ENCODE data around the gene MMP25. TPM values are rescaled to one million over a fixed set of nuclear protein-coding genes. Genes with fewer than 3 reads are reported as not detected.

Gene MMP25
- total and polyA plus RNA-seq, 7 experiments from 2014 or later: 0.64 to 64.4 (median 0.93) TPM

DNA sequence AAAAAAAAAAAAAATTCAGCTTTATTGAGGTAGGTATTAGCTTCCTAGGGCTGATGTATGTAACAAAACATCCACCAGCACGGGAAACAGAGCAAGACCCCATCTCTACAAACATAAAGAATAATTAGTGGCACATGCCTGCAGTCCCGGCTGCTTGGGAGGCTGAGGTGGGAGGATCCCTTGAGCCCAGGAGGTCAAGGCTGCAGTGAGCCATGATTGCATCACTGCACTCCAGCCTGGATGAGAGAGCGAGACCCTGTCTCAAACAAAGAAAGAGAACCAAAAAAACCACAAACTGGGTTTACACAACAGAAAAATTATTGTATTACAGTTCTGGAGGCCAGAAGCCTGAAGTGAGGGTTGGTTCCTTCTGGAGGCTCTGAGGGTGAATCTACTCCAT, 4.0 kb upstream of the MMP25 start:
- no peaks in the 10 kb centered on the region for H3K9me3 ChIP-seq (ENCODE audit: control insufficient read depth in 2 of 3, low read length in 3 of 3)
- peaks cover 32 to 62% (median 52%) of the 10 kb centered on the region in 5 donors for H3K27me3 Mint-ChIP-seq
- peaks cover 9 to 50% of the 10 kb centered on the region in 2 donors for H3K27me3 ChIP-seq (ENCODE audit: control insufficient read depth in 2 of 2, insufficient read depth in 2 of 2, low read length in 2 of 2)
- no peak overlapping the region for H3K4me3 Mint-ChIP-seq
- H3K4me1 ChIP-seq (ENCODE audit: control insufficient read depth in 2 of 2, insufficient read depth in 2 of 2, low read length in 2 of 2): peaks cover 8 to 29% of the 10 kb centered on the region in 2 donors
- H3K4me3 ChIP-seq (ENCODE audit: low read length): no peak overlapping the region
- no peaks in the 10 kb centered on the region for H3K36me3 ChIP-seq (ENCODE audit: control insufficient read depth in 2 of 3, insufficient read depth in 3 of 3, low read length in 3 of 3)
- CTCF ChIA-PET: interaction anchor here (0.8 to 1.1 kb wide), 3 partner anchors 9 to 87 kb away, joined by 3 to 7 read pairs (median 4); no protein-coding TSS in a partner anchor
- DNase-seq (no peak), ATAC-seq (no peak)
- peaks cover 0 to 5% (median 0%) of the 10 kb centered on the region in 5 donors for H3K36me3 Mint-ChIP-seq
- H3K4me1 Mint-ChIP-seq: peaks cover 9 to 19% (median 13%) of the 10 kb centered on the region in 7 donors
- no peak overlapping the region for H3K27ac Mint-ChIP-seq
- H3K9me3 Mint-ChIP-seq: peaks cover 0 to 2% (median 0%) of the 10 kb centered on the region in 11 donors
- intact Hi-C loops (cut with micrococcal nuclease): no loop called here
- no peak overlapping the region for H3K27ac ChIP-seq (ENCODE audit: low read depth, low read length)
- POLR2A ChIA-PET: interaction anchor here (0.6 to 1.3 kb wide), 4 partner anchors 11 to 122 kb away, joined by 3 to 7 read pairs (median 4); no protein-coding TSS in a partner anchor

DNA sequence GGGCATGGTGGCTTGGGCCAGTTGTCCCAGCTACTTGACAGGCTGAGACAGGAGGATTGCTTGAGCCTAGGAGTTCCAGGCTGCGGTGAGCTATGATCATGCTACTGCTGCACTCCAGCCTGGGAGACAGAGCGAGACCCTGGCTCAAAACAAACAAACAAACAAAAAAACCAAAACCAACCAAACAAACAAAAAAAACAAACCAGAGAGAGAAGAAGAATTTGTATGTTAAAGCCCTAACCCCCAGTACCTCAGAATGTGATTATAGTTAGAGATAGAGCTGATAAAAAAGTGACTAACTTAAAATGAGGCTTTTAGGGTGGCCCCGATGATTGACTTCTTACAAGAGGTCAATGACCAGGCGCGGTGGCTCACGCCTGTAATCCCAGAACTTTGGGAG, 1.7 kb upstream of the MMP25 start:
- Mint-ChIP-seq H3K4me1 (peaks cover 16 to 28% (median 22%) of the 10 kb centered on the region in 7 donors), H3K9me3 (peaks cover 0 to 2% (median 0%) of the 10 kb centered on the region in 11 donors), H3K36me3 (peaks cover 0 to 14% (median 0%) of the 10 kb centered on the region in 5 donors), H3K27me3 (peaks cover 13 to 44% (median 37%) of the 10 kb centered on the region in 5 donors), H3K27ac (peak overlapping the region in 1 of 9 donors; percentile 75), H3K4me3 (peak overlapping the region; percentile 75 to 90 (median 78))
- ChIA-PET POLR2A (interaction anchor here (0.7 to 2.3 kb wide), 3 partner anchors 13 to 185 kb away, joined by 3 to 8 read pairs (median 3); no protein-coding TSS in a partner anchor), CTCF (interaction anchor here (1.1 to 1.7 kb wide), 3 partner anchors 13 to 84 kb away, joined by 3 to 5 read pairs (median 3); no protein-coding TSS in a partner anchor)
- ATAC-seq (no peak), DNase-seq (no peak)
- Histone ChIP-seq H3K27me3 (ENCODE audit: control insufficient read depth in 2 of 2, insufficient read depth in 2 of 2, low read length in 2 of 2) (peaks cover 0 to 36% of the 10 kb centered on the region in 2 donors), H3K9me3 (ENCODE audit: control insufficient read depth in 2 of 3, low read length in 3 of 3) (no peaks in the 10 kb centered on the region), H3K4me1 (ENCODE audit: control insufficient read depth in 2 of 2, insufficient read depth in 2 of 2, low read length in 2 of 2) (peaks cover 8 to 29% of the 10 kb centered on the region in 2 donors), H3K36me3 (ENCODE audit: control insufficient read depth in 2 of 3, insufficient read depth in 3 of 3, low read length in 3 of 3) (no peaks in the 10 kb centered on the region), H3K4me3 (ENCODE audit: low read length) (no peak overlapping the region), H3K27ac (ENCODE audit: low read depth, low read length) (no peak overlapping the region)
- intact Hi-C loops (cut with micrococcal nuclease): loop anchor here (1.0 to 2.0 kb wide), 2 partner anchors 13 to 14 kb away; no protein-coding TSS in a partner anchor

DNA sequence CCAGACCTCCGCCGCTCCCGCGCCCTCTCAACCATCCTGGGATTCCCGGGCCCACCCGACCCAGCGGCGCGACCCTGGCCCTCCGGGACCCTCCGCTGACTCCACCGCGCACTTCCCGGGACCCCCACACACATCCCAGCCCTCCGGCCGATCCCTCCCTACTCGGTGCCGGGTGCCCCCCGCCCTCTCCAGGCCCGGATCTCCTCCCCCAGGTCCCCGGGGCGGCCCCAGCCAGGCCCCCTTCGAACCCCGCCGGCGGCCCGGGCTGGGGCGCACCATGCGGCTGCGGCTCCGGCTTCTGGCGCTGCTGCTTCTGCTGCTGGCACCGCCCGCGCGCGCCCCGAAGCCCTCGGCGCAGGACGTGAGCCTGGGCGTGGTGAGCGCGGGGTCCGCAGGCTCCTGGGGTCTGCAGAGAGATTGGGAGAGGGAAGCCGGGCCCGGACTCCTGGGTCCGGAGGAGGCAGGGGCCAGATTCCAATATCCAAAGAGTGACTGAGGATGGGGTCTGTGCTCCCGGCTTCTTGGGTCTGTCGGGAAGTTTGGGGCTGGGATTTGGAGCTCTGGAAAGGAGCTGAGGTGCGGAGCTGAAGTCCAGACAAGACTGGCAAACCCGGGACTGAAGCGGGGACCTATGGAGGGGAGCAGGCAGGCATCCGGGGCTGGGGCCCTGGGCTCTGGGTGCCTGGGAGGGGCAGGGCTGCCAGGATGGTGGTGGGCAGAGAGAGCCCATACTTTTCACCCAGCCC, 453 bp downstream of the MMP25 start:
- Mint-ChIP-seq H3K4me1 (peaks cover 16 to 45% (median 34%) of the 10 kb centered on the region in 7 donors), H3K36me3 (peaks cover 0 to 27% (median 0%) of the 10 kb centered on the region in 5 donors), H3K4me3 (peak overlapping the region in 5 of 10 donors; percentile 12 to 85 (median 48)), H3K9me3 (peaks cover 0 to 2% (median 0%) of the 10 kb centered on the region in 11 donors), H3K27ac (peak overlapping the region in 1 of 9 donors; percentile 86), H3K27me3 (peaks cover 6 to 29% (median 26%) of the 10 kb centered on the region in 5 donors)
- intact Hi-C loops (cut with micrococcal nuclease): no loop called here
- Histone ChIP-seq H3K36me3 (ENCODE audit: control insufficient read depth in 2 of 3, insufficient read depth in 3 of 3, low read length in 3 of 3) (no peaks in the 10 kb centered on the region), H3K4me3 (ENCODE audit: low read length) (no peak overlapping the region), H3K27ac (ENCODE audit: low read depth, low read length) (no peak overlapping the region), H3K27me3 (ENCODE audit: control insufficient read depth in 2 of 2, insufficient read depth in 2 of 2, low read length in 2 of 2) (peaks cover 0 to 30% of the 10 kb centered on the region in 2 donors), H3K4me1 (ENCODE audit: control insufficient read depth in 2 of 2, insufficient read depth in 2 of 2, low read length in 2 of 2) (peaks cover 8 to 29% of the 10 kb centered on the region in 2 donors), H3K9me3 (ENCODE audit: control insufficient read depth in 2 of 3, low read length in 3 of 3) (no peaks in the 10 kb centered on the region)
- POLR2A ChIA-PET: interaction anchor here (0.8 to 2.0 kb wide), 7 partner anchors 10 to 113 kb away, joined by 3 to 7 read pairs (median 3); partner anchors contain the start of genes BICDL2 and ZNF213
- DNase-seq (no peak), ATAC-seq (peak; percentile 32)
- CTCF ChIA-PET: interaction anchor here (1.6 to 3.3 kb wide), 3 partner anchors 12 to 83 kb away, joined by 7 to 18 read pairs (median 9); no protein-coding TSS in a partner anchor

DNA sequence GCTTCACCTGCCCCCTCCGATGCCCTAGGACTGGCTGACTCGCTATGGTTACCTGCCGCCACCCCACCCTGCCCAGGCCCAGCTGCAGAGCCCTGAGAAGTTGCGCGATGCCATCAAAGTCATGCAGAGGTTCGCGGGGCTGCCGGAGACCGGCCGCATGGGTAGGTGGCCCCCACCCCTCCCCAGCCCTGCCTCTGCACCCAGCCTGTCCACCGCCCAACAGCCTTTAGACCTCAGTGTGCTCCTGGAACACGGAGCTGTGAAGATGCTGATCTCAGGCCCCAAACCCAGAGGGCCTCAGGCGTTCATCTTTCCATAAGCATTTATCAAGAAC, 993 bp downstream of the MMP25 start:
- DNase-seq (no peak), ATAC-seq (no peak)
- peaks cover 8 to 29% of the 10 kb centered on the region in 2 donors for H3K4me1 ChIP-seq (ENCODE audit: control insufficient read depth in 2 of 2, insufficient read depth in 2 of 2, low read length in 2 of 2)
- Mint-ChIP-seq H3K4me1 (peaks cover 16 to 49% (median 38%) of the 10 kb centered on the region in 7 donors), H3K9me3 (peaks cover 0 to 2% (median 0%) of the 10 kb centered on the region in 11 donors), H3K27me3 (peaks cover 6 to 29% (median 26%) of the 10 kb centered on the region in 5 donors), H3K36me3 (peaks cover 0 to 30% (median 0%) of the 10 kb centered on the region in 5 donors), H3K27ac (peak overlapping the region in 1 of 9 donors; percentile 86), H3K4me3 (peak overlapping the region in 6 of 10 donors; percentile 32 to 85 (median 51))
- H3K9me3 ChIP-seq (ENCODE audit: control insufficient read depth in 2 of 3, low read length in 3 of 3): no peaks in the 10 kb centered on the region
- ChIA-PET POLR2A (interaction anchor here (0.6 to 2.0 kb wide), 12 partner anchors 9 to 1759 kb away, joined by 3 to 7 read pairs (median 4); partner anchors contain the start of genes BICDL2 and ZNF213), CTCF (interaction anchor here (1.3 to 3.3 kb wide), 4 partner anchors 11 to 82 kb away, joined by 4 to 18 read pairs (median 8); no protein-coding TSS in a partner anchor)
- H3K27me3 ChIP-seq (ENCODE audit: control insufficient read depth in 2 of 2, insufficient read depth in 2 of 2, low read length in 2 of 2): peaks cover 0 to 28% of the 10 kb centered on the region in 2 donors
- no peak overlapping the region for H3K4me3 ChIP-seq (ENCODE audit: low read length)
- H3K27ac ChIP-seq (ENCODE audit: low read depth, low read length): no peak overlapping the region
- intact Hi-C loops (cut with micrococcal nuclease): no loop called here
- no peaks in the 10 kb centered on the region for H3K36me3 ChIP-seq (ENCODE audit: control insufficient read depth in 2 of 3, insufficient read depth in 3 of 3, low read length in 3 of 3)

DNA sequence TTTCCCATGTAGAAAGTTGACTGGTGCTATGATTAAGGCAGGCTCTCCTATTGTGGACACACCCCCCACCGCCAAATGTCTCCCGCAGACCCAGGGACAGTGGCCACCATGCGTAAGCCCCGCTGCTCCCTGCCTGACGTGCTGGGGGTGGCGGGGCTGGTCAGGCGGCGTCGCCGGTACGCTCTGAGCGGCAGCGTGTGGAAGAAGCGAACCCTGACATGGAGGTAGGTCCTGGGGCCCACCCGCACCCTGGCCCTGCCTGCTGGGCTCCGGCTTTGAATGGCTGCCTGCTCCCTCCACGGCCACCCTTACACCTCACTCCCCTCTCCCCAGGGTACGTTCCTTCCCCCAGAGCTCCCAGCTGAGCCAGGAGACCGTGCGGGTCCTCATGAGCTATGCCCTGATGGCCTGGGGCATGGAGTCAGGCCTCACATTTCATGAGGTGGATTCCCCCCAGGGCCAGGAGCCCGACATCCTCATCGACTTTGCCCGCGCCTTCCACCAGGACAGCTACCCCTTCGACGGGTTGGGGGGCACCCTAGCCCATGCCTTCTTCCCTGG, 3.6 kb downstream of the MMP25 start:
- H3K36me3 ChIP-seq (ENCODE audit: control insufficient read depth in 2 of 3, insufficient read depth in 3 of 3, low read length in 3 of 3): peaks cover 0 to 7% (median 0%) of the 10 kb centered on the region in 3 experiments
- peaks cover 0 to 44% (median 3%) of the 10 kb centered on the region in 5 donors for H3K36me3 Mint-ChIP-seq
- ChIA-PET CTCF (interaction anchor here (0.6 to 3.3 kb wide), 7 partner anchors 9 to 79 kb away, joined by 3 to 18 read pairs (median 4); no protein-coding TSS in a partner anchor), POLR2A (interaction anchor here (0.7 to 0.8 kb wide), 3 partner anchors 79 to 121 kb away, joined by 3 to 4 read pairs (median 3); partner anchors contain the start of gene ZNF213)
- peaks cover 0 to 4% of the 10 kb centered on the region in 2 donors for H3K27me3 ChIP-seq (ENCODE audit: control insufficient read depth in 2 of 2, insufficient read depth in 2 of 2, low read length in 2 of 2)
- H3K9me3 ChIP-seq (ENCODE audit: control insufficient read depth in 2 of 3, low read length in 3 of 3): no peaks in the 10 kb centered on the region
- ATAC-seq: no peak
- no peak overlapping the region for H3K4me3 ChIP-seq (ENCODE audit: low read length)
- H3K4me1 ChIP-seq (ENCODE audit: control insufficient read depth in 2 of 2, insufficient read depth in 2 of 2, low read length in 2 of 2): peaks cover 12 to 27% of the 10 kb centered on the region in 2 donors
- peak overlapping the region in 1 of 10 donors; percentile 70 for H3K4me3 Mint-ChIP-seq
- intact Hi-C loops (cut with micrococcal nuclease): no loop called here
- H3K27ac Mint-ChIP-seq: peak overlapping the region in 2 of 9 donors; percentile 5 to 81
- peaks cover 13 to 53% (median 43%) of the 10 kb centered on the region in 7 donors for H3K4me1 Mint-ChIP-seq
- peaks cover 0 to 12% (median 5%) of the 10 kb centered on the region in 5 donors for H3K27me3 Mint-ChIP-seq
- H3K9me3 Mint-ChIP-seq: peaks cover 0 to 2% (median 0%) of the 10 kb centered on the region in 11 donors
- no peak for DNase-seq
- H3K27ac ChIP-seq (ENCODE audit: low read depth, low read length): no peak overlapping the region

DNA sequence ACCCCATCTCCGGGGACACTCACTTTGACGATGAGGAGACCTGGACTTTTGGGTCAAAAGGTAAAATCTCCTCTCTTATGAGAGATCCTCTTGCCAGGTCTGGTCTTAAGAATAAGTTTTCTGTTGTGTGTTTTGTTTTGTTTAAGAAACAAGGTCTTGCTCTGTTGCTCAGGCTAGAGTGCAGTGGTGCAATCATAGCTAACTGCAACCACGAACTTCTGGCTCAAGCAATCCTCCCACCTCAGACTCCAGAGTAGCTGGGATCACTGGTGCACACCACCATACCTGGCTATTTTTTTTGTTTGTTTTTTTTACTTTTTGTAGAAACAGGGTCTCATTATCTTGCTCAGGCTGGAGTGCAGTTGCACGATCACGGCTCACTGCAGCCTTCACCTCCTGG, 4.1 kb downstream of the MMP25 start:
- peaks cover 0 to 7% (median under 1%) of the 10 kb centered on the region in 5 donors for H3K27me3 Mint-ChIP-seq
- ATAC-seq: no peak
- peak overlapping the region in 1 of 10 donors; percentile 70 for H3K4me3 Mint-ChIP-seq
- H3K27ac ChIP-seq (ENCODE audit: low read depth, low read length): no peak overlapping the region
- no peaks in the 10 kb centered on the region for H3K9me3 Mint-ChIP-seq
- no peak for DNase-seq
- ChIA-PET CTCF (interaction anchor here (0.6 to 2.5 kb wide), 5 partner anchors 23 to 72 kb away, joined by 3 to 8 read pairs (median 4); no protein-coding TSS in a partner anchor), POLR2A (interaction anchor here (0.7 to 1.1 kb wide), 3 partner anchors 15 to 121 kb away, joined by 3 to 4 read pairs (median 3); partner anchors contain the start of genes IL32 and ZNF213)
- intact Hi-C loops (cut with micrococcal nuclease): no loop called here
- H3K9me3 ChIP-seq (ENCODE audit: control insufficient read depth in 2 of 3, low read length in 3 of 3): no peaks in the 10 kb centered on the region
- no peak overlapping the region for H3K4me3 ChIP-seq (ENCODE audit: low read length)
- peaks cover 13 to 27% of the 10 kb centered on the region in 2 donors for H3K4me1 ChIP-seq (ENCODE audit: control insufficient read depth in 2 of 2, insufficient read depth in 2 of 2, low read length in 2 of 2)
- H3K4me1 Mint-ChIP-seq: peaks cover 18 to 53% (median 43%) of the 10 kb centered on the region in 7 donors
- peaks cover 0 to 4% of the 10 kb centered on the region in 2 donors for H3K27me3 ChIP-seq (ENCODE audit: control insufficient read depth in 2 of 2, insufficient read depth in 2 of 2, low read length in 2 of 2)
- H3K27ac Mint-ChIP-seq: peak overlapping the region in 3 of 9 donors; percentile 54 to 81 (median 56)
- H3K36me3 Mint-ChIP-seq: peaks cover 0 to 45% (median 3%) of the 10 kb centered on the region in 5 donors
- peaks cover 0 to 7% (median 0%) of the 10 kb centered on the region in 3 experiments for H3K36me3 ChIP-seq (ENCODE audit: control insufficient read depth in 2 of 3, insufficient read depth in 3 of 3, low read length in 3 of 3)
